GM18858 (cell line): ENCODE measurements around the gene TSC22D2.
"Not testable (repeated sequence)": the region's sequence is repeated elsewhere in the genome, so short reads cannot be mapped to it uniquely, and the experiment has no call there.

Source experiments
- ATAC-seq: cut with Tn5 transposase; IDR thresholded peaks from one replicate; pipeline ENCODE4 v1.9.1; 2021; ENCODE audit not compliant: unreplicated experiment

TSC22D2 gene

DNA sequence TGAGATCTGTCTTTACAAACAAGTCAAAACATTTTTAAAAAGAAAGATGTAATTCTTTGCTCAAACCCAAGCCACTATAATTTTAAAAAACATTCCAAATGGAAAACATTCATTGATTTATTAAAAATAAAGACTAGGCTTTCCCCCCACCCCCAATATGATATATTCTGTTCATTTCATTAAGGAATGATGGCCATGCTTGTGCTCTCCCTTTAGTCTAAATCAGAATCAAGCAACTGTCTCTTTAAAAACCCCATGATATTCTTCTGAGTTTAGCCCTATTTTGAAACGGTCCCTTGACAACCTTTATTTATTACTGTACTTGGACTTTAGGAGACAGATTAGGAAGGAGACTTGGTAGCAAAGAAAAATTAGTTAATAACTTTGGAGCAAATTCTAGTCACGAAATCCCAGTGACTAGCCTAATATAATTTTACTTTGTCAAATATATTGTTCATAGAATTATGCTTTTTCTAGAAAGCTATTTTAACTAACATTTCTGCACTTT, 38.4 kb downstream of the TSC22D2 start:
- ATAC-seq: no peak

GRCh38 chr3:150447084-150447483, 39.0 kb downstream of the TSC22D2 start:
- no peak for ATAC-seq

DNA sequence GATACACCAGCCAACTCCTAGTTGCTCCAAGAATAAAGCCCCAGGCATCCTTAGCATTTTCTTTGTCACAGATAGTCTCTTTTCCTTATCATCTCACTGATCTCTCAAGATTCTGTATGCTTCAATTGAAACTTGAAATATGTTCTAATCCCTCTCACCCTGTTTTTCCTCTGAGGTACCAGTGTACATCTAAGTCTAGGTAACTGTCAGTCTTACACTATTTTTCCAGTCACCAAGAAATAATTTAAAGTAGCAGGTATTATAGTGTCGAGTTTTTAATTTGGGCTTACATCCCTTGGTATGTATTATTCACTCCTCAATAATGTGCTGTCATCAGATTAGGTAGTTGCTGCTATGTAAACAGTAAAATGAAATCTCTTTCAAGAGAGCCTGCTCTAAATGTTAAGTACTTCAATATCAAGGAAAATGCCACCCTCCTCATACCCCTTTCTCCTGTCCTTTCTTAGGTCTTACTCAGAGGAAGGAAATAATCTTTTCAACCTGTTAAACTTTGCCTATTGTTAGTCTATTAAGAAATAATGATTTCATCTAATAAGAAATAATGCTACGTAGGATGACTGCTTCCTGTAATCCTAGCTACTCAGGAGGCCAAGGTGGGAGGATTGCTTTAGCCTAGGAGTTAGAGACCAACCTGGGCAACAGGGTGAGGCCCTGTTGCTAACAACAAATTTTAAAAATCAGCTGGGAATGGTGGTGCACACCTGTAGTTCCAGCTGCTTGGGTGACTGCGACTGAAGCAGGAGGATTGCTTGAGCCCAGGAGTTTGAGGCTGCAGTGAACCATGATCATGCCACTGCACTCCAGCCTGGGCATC, 39.8 kb downstream of the TSC22D2 start:
- ATAC-seq: no peak

GRCh38 chr3:150449169-150449721, 41.1 kb downstream of the TSC22D2 start:
- ATAC-seq: no peak

DNA sequence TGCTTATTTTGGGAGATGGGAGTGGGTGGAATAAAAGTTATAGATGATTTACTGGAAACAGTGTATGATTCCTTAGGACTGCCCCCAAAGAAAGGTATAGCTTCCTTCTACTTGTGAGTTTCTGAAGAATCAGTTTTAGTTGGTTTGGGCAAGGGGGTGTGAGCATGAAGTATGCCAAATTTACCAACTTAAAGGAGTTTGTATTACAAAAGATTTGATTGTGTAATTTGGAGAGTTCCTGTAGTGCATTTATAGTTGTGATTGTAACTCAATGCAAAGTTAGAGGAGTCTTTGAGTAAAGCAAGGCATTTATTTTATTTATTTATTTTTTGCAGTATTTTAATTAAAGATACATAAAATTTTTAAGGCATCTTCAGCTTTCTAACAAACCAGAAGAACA, 42.8 kb downstream of the TSC22D2 start:
- ATAC-seq: no peak

DNA sequence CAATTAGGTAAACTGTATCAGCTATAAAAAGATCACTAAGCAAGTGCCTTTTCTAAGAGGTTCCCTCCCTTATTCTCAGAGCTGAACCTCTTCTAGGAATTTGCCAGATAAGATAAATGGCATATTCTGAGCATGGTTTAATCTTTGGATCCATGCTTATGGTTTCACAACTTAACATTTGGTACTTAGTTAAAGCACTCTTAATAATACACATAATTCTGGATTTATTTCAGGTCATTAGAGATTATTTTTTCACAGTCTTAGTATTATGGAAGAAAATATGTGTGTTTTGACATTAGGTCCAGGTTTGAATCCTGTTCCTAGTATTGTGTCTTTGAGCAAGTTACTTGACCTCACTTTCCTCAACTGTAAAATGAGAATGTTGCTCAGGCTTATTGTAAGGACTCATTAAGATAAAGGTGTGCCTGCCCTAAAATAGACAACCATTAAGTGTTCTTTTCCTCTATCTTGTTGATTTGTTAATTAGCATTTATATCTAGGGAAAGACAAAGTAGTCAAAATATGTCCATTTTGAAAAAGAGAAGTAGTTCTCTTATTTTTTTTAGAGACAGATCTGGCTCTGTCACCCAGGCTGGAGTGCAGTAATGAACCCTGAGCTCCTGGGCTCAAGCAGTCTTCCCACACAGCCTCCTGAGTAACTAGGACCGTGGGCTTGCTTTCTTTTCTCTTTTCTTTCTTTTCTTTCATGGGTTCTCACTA, 43.4 kb downstream of the TSC22D2 start:
- ATAC-seq: no peak

- no peak for ATAC-seq
Measured at GRCh38 chr3:150453353-150453752, 45.3 kb downstream of the TSC22D2 start.

DNA sequence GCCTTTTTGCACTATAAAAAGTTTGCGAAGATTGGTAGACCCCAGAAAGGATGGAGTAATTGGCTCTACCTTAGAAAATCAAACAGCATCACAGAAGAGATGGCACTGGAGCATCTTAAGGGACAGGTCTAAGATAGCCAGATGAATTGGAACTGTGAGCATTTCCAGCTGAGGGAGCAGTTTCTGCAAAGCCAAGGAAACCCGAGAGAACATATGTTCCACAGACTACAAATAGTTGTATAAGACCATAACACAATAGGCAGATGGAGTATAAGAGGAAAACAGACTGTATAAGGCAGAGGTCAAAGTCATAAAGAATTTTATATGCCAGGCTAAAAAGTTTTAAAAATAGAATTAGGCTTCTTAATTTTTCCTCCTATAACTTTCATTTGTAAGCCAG, 46.0 kb downstream of the TSC22D2 start:
- ATAC-seq: no peak

- no peak for ATAC-seq
Measured at GRCh38 chr3:150454622-150455021, 46.5 kb downstream of the TSC22D2 start.

- ATAC-seq: no peak
Measured at GRCh38 chr3:150455341-150455740, 47.2 kb downstream of the TSC22D2 start.

GRCh38 chr3:150458001-150458400, 49.9 kb downstream of the TSC22D2 start:
- ATAC-seq: no peak

GRCh38 chr3:150460484-150460883, 52.4 kb downstream of the TSC22D2 start:
- no peak for ATAC-seq

GRCh38 chr3:150461399-150461798, 53.3 kb downstream of the TSC22D2 start:
- no peak for ATAC-seq

DNA sequence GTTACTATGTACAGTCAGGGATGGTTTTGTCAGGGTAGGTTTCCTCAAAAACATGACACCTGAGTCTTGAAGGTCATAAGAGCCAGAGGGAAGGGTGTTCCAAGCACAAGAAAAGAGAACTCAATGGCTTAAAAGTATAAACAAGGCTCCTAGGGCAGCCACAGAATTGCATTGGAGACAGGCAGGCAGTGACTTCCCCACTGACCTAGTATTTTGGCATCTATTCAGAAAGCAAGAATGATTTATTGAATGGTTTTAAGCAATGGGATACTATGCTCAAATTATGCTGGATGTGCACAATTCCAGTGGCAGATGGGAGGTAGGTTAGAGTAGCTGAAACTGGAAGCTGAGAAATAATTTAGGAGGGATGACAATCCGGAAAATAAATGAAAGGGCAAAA, 54.0 kb downstream of the TSC22D2 start:
- ATAC-seq: no peak

DNA sequence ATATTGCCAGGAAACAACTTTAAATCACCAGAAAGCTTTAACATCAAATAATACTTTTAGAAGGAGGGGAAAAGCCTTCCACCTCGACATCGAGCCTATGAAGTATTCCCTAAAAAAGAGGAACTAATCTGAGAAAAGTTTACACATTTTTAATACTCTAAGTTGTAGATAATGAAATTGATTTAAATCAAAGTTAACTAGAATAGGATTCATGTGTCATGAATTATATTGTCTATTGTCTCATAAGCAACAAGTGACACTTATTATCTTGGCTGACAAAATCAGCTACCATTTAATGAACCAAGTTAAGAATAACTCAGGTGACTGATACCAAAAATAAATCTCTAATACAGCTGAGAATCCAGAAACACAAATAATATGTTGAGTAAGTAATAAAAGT, 56.6 kb downstream of the TSC22D2 start:
- ATAC-seq: no peak

DNA sequence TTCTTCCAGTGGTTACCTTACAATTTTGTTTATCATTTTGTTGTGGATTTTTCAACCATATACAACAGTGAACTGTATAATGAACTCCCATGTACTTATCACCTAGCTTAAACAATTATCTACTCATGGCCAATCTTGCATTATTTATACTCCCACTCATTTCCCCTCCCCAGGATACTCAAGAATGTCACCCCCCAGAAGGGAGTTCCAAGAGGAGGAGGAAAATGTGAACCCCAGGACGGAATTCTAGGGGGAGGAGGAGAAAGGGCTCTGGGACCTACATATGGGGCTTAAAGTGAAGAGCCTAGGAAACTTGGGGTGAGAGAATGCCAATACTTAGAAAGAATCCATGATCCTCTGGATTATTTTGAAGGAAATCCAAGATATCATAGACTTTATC, 59.3 kb downstream of the TSC22D2 start:
- no peak for ATAC-seq

GRCh38 chr3:150469031-150469930, 61.2 kb downstream of the TSC22D2 start:
- no peak for ATAC-seq

DNA sequence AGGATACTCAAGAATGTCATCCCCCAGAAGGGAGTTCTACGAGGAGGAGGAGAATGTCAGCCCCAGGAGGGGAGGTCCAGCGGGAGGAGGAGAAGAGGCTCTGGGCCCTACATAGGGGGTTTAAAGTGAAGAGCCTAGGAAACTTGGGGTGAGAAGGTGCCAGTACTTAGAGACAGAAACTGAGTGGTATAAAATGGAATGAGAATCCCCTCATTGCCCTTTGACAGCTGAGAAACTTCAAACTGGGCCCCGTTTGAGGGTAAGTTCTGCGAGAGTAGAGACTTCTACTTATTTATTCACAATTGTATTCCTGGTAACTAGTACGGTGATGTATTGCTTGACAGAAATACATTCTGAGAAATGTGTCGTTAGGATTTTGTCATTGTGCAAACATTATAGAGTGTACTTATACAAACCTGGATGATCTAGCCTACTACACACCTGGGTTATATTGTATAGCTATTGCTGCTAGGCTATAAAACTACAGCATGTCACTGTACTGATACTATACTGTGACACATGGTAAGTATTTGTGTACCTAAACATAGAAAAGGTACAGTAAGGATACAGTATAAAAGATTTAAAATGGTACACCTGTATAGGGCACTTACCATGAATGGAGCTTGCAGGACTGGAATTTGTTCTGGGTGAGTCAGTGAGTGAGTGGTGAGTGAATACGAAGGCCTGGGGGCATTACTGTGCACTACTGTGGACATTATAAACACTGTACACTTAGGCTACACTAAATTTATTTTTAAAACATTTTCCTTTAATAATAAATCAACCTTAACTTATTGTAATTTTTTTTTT, 62.0 kb downstream of the TSC22D2 start:
- ATAC-seq: no peak

- no peak for ATAC-seq
Measured at GRCh38 chr3:150472421-150472820, 64.3 kb downstream of the TSC22D2 start.

GRCh38 chr3:150473161-150473560, 65.1 kb downstream of the TSC22D2 start:
- ATAC-seq: not testable (repeated sequence)
